Right lobe of liver (tissue), 4 donors: ENCODE data around the gene SRP19.

Experiments used
- POLR2A ChIP-seq: fragments of 450-650 bp; IDR thresholded peaks from one replicate; pipeline ENCODE4 v1.6.1; 2017; ENCODE audit warnings: antibody characterized with exemption, mild to moderate bottlenecking
- TF ChIP-seq, protein P1 (sequence below), 4 donors: fragments of 200-600 bp in 3 of 4; fragments of 450-650 bp in 1 of 4; IDR thresholded peaks; one replicate each; pipeline versions ENCODE4 v1.5.1 to v1.8.0; 2016 to 2022; ENCODE audit warnings: antibody characterized with exemption in 4 of 4, mild to moderate bottlenecking in 2 of 4
- donor health status: DM: no; HTN: no; CAD: no.
- donor health status: DM: no; HTN: no; CAD: no.
- donor health status: DM: no; HTN: yes; CAD: no.

DNA sequence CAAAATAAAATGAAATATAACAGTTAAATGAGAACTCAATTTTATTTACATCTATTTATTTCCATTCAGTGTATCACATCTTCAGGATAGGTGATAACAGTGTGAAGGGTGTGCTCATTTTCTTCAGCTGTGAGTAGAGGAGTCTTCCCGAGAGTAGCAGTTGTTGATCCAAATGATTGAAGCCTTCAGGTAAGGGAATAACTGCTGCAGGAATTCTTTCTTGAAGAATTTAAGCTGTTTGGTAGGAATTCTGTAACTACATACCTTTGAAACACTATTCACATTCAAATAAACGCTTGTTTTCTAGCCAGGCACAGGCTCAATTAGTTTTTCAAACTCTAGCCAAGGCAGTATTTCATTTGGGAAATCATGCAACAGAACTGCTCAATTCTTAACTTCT is 15.3 kb downstream of the SRP19 start:
- TF ChIP-seq, protein P1, sequence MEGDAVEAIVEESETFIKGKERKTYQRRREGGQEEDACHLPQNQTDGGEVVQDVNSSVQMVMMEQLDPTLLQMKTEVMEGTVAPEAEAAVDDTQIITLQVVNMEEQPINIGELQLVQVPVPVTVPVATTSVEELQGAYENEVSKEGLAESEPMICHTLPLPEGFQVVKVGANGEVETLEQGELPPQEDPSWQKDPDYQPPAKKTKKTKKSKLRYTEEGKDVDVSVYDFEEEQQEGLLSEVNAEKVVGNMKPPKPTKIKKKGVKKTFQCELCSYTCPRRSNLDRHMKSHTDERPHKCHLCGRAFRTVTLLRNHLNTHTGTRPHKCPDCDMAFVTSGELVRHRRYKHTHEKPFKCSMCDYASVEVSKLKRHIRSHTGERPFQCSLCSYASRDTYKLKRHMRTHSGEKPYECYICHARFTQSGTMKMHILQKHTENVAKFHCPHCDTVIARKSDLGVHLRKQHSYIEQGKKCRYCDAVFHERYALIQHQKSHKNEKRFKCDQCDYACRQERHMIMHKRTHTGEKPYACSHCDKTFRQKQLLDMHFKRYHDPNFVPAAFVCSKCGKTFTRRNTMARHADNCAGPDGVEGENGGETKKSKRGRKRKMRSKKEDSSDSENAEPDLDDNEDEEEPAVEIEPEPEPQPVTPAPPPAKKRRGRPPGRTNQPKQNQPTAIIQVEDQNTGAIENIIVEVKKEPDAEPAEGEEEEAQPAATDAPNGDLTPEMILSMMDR (IDR thresholded peaks at IDR 0.05) = no peak
- no peak for TF ChIP-seq POLR2A
